GM18861 (cell line): ENCODE data around the gene PDE2A.
"Not testable (repeated sequence)": the region's sequence is repeated elsewhere in the genome, so short reads cannot be mapped to it uniquely, and the experiment has no call there.

ENCODE experiments used
- ATAC-seq: cut with Tn5 transposase; IDR thresholded peaks from one replicate; pipeline ENCODE4 v1.9.1; 2021; ENCODE audit not compliant: unreplicated experiment

Gene PDE2A

GRCh38 chr11:72578566-72578965 is 95.7 kb downstream of the PDE2A start:
- ATAC-seq, result no peak

- no peak for ATAC-seq
Measured at GRCh38 chr11:72578051-72578450, 96.2 kb downstream of the PDE2A start.

- ATAC-seq, result no peak
Measured at GRCh38 chr11:72577271-72577721, 96.9 kb downstream of the PDE2A start.

GRCh38 chr11:72576661-72577060 is 97.6 kb downstream of the PDE2A start:
- no peak for ATAC-seq

GRCh38 chr11:72576243-72576595 is 98.0 kb downstream of the PDE2A start:
- ATAC-seq, result no peak

- no peak for ATAC-seq
Measured at GRCh38 chr11:72575533-72576242, 98.5 kb downstream of the PDE2A start.

- ATAC-seq, result no peak
Measured at GRCh38 chr11:72574548-72575460, 99.4 kb downstream of the PDE2A start.

- ATAC-seq, result no peak
Measured at GRCh38 chr11:72573855-72574445, 100.3 kb downstream of the PDE2A start.

GRCh38 chr11:72573072-72573854 is 101.0 kb downstream of the PDE2A start:
- no peak for ATAC-seq

GRCh38 chr11:72572540-72572939 is 101.7 kb downstream of the PDE2A start:
- not testable (repeated sequence) for ATAC-seq

GRCh38 chr11:72570893-72571661 is 103.1 kb downstream of the PDE2A start:
- ATAC-seq, result no peak

GRCh38 chr11:72569966-72570892 is 104.0 kb downstream of the PDE2A start:
- no peak for ATAC-seq

- no peak for ATAC-seq
Measured at GRCh38 chr11:72568861-72569260, 105.4 kb downstream of the PDE2A start.

- ATAC-seq, result no peak
Measured at GRCh38 chr11:72562431-72562830, 111.8 kb downstream of the PDE2A start.

GRCh38 chr11:72561856-72562255 is 112.4 kb downstream of the PDE2A start:
- no peak for ATAC-seq

- not testable (repeated sequence) for ATAC-seq
Measured at GRCh38 chr11:72560864-72561263, 113.4 kb downstream of the PDE2A start.

GRCh38 chr11:72556433-72556832 is 117.8 kb downstream of the PDE2A start:
- ATAC-seq, result no peak

GRCh38 chr11:72555014-72555522 is 119.2 kb downstream of the PDE2A start:
- ATAC-seq, result not testable (repeated sequence)

- ATAC-seq, result no peak
Measured at GRCh38 chr11:72553706-72554105, 120.5 kb downstream of the PDE2A start.
